Measurements from ENCODE around the gene KIAA1549.

Gene KIAA1549

DNA sequence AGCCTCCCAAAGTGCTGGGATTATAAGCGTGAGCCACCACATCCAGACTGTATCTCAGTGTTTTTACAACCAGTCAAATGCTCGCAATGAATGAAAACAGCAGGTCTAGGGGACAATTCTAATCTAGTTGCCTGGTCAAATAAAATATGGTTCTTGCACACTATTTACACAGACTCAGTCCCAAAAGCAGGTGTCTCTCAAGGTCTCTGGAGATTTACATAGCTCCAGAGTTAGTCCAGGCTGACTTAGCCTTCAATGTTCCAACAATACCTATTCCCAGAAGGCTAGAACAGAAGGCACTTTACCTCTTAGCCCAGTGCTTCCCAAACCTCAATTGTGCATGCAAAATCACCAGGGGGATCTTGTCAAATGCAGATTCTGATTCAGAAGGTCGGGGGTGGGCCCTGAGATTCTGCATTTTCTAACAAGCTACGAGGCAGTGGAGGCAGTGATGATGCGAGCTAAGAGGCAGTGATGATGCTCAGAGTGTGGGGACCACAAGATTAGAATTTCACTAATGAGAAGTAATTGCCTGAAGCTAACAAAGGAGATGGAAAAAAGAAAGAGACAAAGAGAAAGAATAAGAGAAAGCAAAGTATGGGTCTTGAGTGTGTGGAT lies 6.4 kb downstream of the KIAA1549 start:
- no peak for DNase-seq (ENCODE audit: low spot score)

DNA sequence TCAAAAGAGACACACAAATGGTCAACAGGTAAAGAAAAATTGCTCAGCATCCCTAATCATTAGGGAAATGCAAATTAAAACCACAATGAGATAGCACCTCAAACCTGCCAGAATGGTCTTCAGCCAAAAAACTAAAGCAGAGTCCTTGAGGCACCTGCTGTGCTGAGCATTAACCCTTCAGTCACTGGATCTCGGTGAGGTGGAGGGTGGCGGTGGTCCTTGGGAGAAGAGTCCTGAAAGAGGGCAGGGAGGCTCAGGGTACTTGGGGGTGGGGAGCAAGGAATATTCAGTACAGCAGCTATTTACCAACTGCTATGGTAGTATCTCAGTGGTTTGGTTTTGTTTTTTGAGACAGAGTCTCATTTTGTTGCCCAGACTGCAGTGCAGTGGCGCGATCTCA lies 7.1 kb downstream of the KIAA1549 start:
- DNase-seq (ENCODE audit: low spot score): no peak

GRCh38 chr7:138970952-138971351 lies 10.2 kb downstream of the KIAA1549 start:
- no peak for DNase-seq (ENCODE audit: low spot score)

DNA sequence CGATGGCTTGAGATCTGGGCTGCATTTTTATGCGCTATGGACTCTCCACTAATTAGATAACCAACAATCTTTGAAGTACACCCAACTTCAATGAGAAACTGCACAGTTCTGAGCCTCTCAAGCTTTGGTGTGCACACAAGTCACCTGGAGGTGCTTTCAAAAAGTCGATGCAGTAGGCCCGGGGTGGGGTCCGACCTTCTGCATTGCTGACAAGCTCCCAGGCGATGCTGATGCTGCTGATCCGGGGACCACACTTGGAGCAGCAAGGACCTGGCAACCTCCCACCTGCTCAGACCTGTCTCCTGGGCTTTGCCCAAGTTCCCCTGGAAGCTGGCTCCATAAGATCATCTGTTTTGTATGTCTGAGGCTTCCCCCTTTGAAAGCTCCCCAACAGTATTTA lies 10.7 kb downstream of the KIAA1549 start:
- no peak for DNase-seq (ENCODE audit: low spot score)

DNA sequence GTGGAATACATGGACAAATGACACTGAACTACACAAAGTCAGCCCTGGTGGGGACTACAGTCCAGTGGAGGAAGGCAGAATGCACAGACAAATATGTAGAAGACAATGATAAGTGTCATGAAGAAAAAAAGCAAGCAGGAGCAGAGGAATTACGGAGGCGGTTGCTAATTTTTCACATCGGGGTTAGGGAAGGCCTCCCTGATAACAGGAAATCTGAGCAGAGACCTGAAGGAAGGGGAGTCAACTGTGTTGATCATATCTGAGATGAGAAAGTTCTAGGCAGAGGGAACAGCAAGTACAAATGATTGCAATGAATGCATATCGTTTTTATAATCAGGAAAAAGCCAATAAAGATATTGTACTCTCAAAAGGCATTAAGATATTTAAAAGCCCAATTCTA lies 14.0 kb downstream of the KIAA1549 start:
- no peak for DNase-seq (ENCODE audit: low spot score)

GRCh38 chr7:138964624-138965436 lies 16.4 kb downstream of the KIAA1549 start:
- DNase-seq (ENCODE audit: low spot score): no peak

- no peak for DNase-seq (ENCODE audit: low spot score)
Observed at GRCh38 chr7:138963675-138964074, 17.5 kb downstream of the KIAA1549 start.

- DNase-seq (ENCODE audit: low spot score): no peak
Observed at GRCh38 chr7:138962561-138963270, 18.5 kb downstream of the KIAA1549 start.

DNA sequence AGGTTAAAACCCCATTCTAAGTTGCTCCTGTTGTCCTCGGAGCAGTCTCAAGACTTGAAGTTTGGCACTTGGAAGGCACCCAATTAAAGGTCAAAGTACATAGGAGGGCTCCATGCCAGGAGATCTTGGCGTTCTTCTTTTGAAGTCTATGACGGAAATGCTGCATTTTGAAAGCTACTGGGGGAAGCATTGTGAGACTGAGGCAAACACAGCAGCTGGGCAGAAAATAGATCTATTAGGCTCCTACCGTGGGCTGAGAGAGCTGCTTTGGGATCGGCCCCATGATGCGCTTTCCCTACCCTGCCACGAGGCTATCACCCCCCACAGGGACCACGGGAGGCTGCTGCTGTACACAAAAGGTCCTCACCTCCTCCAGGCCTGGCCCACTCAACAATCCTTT lies 20.0 kb downstream of the KIAA1549 start:
- no peak for DNase-seq (ENCODE audit: low spot score)

DNA sequence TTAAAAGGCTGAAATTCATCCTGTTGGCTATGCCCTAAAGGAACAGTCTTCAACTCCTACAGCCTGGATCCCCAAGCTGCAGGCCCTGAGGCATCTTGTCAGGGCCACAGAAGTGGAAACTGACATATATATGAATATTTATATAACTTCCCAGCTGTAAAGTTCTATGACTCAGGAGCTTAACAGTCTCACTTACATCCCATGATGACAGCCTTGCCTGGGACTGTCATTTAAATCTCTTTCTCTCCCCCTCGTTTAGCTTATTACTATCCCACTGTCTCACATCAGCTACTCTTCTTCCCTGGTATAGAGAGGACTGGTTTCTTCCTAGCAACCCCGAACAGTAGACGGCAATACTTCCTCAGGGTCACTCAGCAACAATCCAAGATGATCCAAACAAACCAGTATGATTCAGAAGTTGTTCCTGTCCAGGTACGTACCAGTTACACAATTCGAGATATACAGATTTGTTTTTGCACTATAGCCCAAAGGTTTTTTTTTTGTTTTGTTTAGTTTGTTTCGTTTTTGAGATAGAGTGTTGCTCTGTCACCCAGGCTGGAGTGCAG lies 22.7 kb downstream of the KIAA1549 start:
- no peak for DNase-seq (ENCODE audit: low spot score)

GRCh38 chr7:138957753-138958390 lies 23.3 kb downstream of the KIAA1549 start:
- no peak for DNase-seq (ENCODE audit: low spot score)

GRCh38 chr7:138957217-138957616 lies 24.0 kb downstream of the KIAA1549 start:
- DNase-seq (ENCODE audit: low spot score): no peak

DNA sequence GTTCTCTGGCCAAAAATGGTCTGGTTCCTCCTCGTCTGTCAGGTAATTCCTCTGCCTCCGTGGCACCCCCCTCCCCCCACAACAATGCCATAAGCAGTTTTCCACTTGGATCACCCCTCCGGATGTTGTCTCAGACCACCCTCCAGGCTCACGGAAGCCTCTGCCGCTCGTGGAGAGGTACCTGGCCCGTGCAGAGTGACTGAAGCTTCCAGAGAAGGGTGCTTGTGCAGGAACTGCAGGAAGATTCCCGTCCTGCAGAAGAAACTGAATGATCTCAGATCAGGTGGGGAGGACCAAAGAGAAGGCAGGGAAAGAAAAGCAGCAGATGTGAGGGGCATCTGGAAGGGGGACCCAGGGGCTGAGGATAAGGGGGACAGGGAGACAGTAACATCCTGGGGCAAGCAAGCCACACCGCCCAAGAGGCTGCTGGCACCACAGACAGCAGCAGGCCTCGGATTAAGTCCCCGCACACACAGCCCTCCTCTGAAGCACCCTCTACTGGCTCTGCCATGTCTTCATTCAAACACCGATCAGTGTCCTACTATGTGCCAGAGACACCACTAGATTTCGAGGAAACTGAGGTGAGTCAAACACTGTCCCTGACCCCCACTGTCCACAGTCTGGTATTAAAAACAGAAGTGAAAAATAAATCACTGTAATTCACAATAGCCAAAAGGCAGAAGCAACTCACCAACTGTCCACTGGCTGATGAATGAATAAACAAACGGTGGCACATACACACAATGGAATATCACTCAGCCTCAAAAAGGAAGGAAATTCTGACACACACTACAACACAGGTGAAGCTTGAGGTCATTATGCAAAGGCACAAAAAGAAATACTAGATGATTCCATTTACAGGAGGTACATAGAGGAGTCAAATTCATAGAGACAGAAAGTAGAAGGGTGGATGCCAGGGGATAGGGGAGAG lies 26.4 kb downstream of the KIAA1549 start:
- no peak for DNase-seq (ENCODE audit: low spot score)

GRCh38 chr7:138952791-138953190 lies 28.4 kb downstream of the KIAA1549 start:
- no peak for DNase-seq (ENCODE audit: low spot score)

DNA sequence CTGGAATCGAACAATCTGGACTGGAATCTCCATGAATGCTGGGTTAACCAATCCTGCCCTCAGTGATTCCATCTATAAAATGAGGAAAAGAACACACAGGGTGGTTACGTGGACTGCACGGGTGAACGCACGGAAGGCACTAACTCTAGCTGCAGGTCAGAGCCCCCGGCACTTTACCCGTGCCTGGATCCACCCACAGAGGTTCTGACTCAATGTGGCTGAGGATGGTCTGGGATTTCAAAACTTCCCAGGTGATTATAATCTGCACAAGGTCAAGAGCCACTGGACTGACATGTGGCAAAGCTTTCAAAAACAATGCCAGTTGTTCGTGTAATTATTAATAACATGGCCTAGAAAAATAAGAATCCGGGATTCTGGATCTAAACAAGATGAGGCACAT lies 29.2 kb downstream of the KIAA1549 start:
- DNase-seq (ENCODE audit: low spot score): no peak

DNA sequence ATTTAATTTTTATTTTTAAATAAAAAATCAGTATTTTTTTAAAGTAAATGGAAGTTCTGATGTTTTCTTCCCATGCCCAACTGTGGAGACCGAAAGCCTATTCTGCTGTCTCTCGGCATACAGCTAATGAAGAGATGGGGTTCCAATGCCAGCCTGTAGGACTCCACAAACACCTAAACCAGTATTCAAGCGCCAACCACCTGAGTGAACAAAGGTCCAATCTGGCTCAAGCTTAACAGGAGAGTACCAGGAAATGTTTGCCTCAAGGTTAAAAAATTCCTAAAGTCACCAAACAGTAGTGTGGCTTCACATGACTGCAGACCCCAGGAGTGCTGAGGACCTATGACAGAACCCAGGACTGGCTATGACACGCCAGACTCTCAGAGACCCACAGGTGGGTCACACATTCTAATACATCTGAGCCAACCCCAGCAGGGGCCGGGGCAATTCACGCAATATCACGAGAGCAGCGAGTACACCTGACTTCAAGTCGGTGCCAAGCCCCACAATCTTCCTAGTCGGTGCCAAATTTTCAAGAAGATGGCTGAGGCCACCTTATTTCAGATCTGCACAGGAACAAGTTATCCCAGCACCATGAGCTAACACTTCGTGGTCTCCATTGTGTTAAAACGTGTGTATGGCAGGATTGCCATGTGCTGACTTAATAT lies 31.6 kb downstream of the KIAA1549 start:
- DNase-seq (ENCODE audit: low spot score): no peak

- no peak for DNase-seq (ENCODE audit: low spot score)
Observed at GRCh38 chr7:138948403-138948802, 32.8 kb downstream of the KIAA1549 start.

DNA sequence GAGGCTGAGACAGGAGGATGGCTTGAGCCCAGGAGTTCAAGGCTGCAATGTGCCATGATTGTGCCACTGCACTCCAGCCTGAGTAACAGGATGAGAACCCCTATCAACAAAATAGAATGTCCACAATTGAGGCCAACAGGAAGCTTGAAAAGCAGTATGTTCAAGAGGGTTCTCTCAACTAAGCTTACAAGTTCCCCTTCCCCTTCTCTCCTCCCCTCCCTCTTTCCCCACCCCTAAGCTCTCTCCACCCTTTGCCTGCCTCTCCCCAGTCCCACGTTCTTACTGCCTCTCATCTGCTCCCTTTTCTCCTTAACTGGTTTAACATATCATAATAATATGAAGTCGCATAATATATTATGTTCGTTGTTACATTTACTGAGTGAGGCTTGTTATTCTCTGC lies 35.4 kb downstream of the KIAA1549 start:
- no peak for DNase-seq (ENCODE audit: low spot score)

DNA sequence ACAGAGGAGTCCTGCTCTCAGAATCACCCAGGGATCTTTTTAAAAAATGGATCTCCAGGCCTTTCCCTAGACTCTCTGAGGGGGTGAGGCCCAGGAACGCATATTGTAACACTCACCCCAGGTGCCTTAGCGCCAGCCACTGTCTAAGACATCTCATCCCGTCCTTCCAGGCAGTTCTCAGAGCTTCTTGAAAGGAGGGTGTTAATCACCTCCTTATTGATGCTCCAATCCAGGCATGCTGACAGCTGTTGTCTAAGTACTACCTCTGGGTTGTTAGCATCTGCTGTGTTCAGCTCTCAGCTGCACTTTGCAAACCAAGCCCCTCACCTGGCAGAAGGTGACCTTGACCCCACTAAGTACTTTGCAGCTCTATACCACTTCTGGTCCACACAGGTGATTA lies 36.0 kb downstream of the KIAA1549 start:
- DNase-seq (ENCODE audit: low spot score): no peak

DNA sequence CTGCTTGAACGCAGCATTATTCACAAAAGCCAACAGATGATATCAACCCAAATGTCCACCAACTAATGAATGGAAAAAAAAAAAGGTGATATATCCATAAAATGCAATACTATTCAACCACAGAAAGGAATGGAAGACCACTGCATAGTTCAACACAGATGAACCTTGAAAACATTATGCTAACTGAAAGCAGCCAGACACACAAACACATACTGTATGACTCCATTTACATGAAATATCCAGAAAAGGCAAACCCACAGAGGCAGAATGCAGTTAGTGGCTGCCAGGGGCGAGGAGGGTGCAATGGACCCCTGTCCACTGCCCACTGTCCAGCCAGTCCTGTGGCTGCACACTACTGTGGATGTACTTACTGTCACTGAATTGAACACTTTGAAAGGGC lies 36.6 kb downstream of the KIAA1549 start:
- DNase-seq (ENCODE audit: low spot score): no peak

- peak; percentile 4 for DNase-seq (ENCODE audit: low spot score)
Observed at GRCh38 chr7:138943061-138943460, 38.1 kb downstream of the KIAA1549 start.
